ENCODE results near the gene RHBDL1.

- TF ChIP-seq, protein P1, sequence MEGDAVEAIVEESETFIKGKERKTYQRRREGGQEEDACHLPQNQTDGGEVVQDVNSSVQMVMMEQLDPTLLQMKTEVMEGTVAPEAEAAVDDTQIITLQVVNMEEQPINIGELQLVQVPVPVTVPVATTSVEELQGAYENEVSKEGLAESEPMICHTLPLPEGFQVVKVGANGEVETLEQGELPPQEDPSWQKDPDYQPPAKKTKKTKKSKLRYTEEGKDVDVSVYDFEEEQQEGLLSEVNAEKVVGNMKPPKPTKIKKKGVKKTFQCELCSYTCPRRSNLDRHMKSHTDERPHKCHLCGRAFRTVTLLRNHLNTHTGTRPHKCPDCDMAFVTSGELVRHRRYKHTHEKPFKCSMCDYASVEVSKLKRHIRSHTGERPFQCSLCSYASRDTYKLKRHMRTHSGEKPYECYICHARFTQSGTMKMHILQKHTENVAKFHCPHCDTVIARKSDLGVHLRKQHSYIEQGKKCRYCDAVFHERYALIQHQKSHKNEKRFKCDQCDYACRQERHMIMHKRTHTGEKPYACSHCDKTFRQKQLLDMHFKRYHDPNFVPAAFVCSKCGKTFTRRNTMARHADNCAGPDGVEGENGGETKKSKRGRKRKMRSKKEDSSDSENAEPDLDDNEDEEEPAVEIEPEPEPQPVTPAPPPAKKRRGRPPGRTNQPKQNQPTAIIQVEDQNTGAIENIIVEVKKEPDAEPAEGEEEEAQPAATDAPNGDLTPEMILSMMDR (conservative IDR thresholded peaks at IDR 0.05; ENCODE audit: low read depth, low read length), result no peak
- TF ChIP-seq EZH2 (IDR thresholded peaks at IDR 0.05; ENCODE audit: low read length, unreplicated experiment), result no peak
Measured at GRCh38 chr16:716200-716568, 40.7 kb downstream of the RHBDL1 start.

Measured in PC-3 (cell line).